HepG2 (cell line): ENCODE measurements around the gene SQOR. TPM values are rescaled to one million over a fixed set of nuclear protein-coding genes. Genes with fewer than 3 reads are reported as not detected.

Source experiments
- ATF7 ChIP-seq, 2 experiments: fragments of 450-650 bp in 1 of 2; sonication (generic) in 1 of 2; formaldehyde crosslinking in 1 of 2; IDR thresholded peaks; 2 replicates each; pipeline versions ENCODE4 v1.4.0 to v1.6.1; 2016 to 2020; ENCODE audit warnings: antibody characterized with exemption in 1 of 2, mild to moderate bottlenecking in 1 of 2, missing genetic modification reagents in 1 of 2
- CCAR2 ChIP-seq: fragments of 200-400 bp; formaldehyde crosslinking; optimal IDR thresholded peaks from 2 replicates; pipeline ENCODE3; 2018; ENCODE audit warnings: low read depth, mild to moderate bottlenecking, low read length, moderate library complexity
- HNF1A ChIP-seq, 2 experiments: sonication (generic) in 1 of 2; formaldehyde crosslinking in 1 of 2; IDR thresholded peaks; 2 replicates each; pipeline versions ENCODE4 v1.4.0 to v1.6.1; 2016 to 2020; ENCODE audit warnings: borderline replicate concordance in 1 of 2, low read depth in 1 of 2, mild to moderate bottlenecking in 1 of 2, missing genetic modification reagents in 1 of 2
- TAF1 ChIP-seq: sonication (generic); formaldehyde crosslinking; IDR thresholded peaks from 2 replicates; pipeline ENCODE4 v1.4.0; 2020; ENCODE audit warnings: missing genetic modification reagents
- THAP8 ChIP-seq: sonication (generic); formaldehyde crosslinking; IDR thresholded peaks from 2 replicates; pipeline ENCODE4 v1.5.1; 2020; ENCODE audit warnings: missing genetic modification reagents, mild to moderate bottlenecking, borderline replicate concordance
- TIGD3 ChIP-seq: sonication (generic); formaldehyde crosslinking; IDR thresholded peaks from 2 replicates; pipeline ENCODE4 v1.5.1; 2020; ENCODE audit warnings: mild to moderate bottlenecking, missing genetic modification reagents, borderline replicate concordance
- TP53 ChIP-seq: sonication (generic); formaldehyde crosslinking; conservative IDR thresholded peaks from 2 replicates; pipeline ENCODE4 v1.4.0; 2020; ENCODE audit warnings: missing genetic modification reagents
- ZBTB33 ChIP-seq: sonication (generic); formaldehyde crosslinking; IDR thresholded peaks from 2 replicates; pipeline ENCODE4 v1.4.0; 2020; ENCODE audit warnings: missing genetic modification reagents
- ZBTB37 ChIP-seq: sonication (generic); formaldehyde crosslinking; IDR thresholded peaks from 2 replicates; pipeline ENCODE4 v1.4.0; 2020; ENCODE audit warnings: mild to moderate bottlenecking, missing genetic modification reagents
- ZNF18 ChIP-seq: sonication (generic); formaldehyde crosslinking; IDR thresholded peaks from 2 replicates; pipeline ENCODE4 v1.8.0; 2022; ENCODE audit warnings: mild to moderate bottlenecking, missing genetic modification reagents; ENCODE audit not compliant: insufficient replicate concordance
- ZNF225 ChIP-seq: sonication (generic); formaldehyde crosslinking; IDR thresholded peaks from 2 replicates; pipeline ENCODE4 v1.4.0; 2020; ENCODE audit warnings: mild to moderate bottlenecking, missing genetic modification reagents
- ZNF569 ChIP-seq: sonication (generic); formaldehyde crosslinking; IDR thresholded peaks from 2 replicates; pipeline ENCODE4 v1.5.0; 2020; ENCODE audit warnings: mild to moderate bottlenecking, missing genetic modification reagents, moderate library complexity, borderline replicate concordance
- polyA plus RNA-seq, 8 experiments: library from polyadenylated mRNA; depleted of rRNA in 3 of 8; stranded (reverse) in 7 of 8; unstranded in 1 of 8; fragments of >200 nt; fragmentation: Illumina TruSeq in 4 of 8; extraction: Trizol in 4 of 8; gene quantifications; 2 replicates each; pipeline versions ENCODE4 v1.2.1 to v1.2.3, GENCODE V29; 2011 to 2016; ENCODE audit warnings: low read depth in 4 of 8, missing spikeins in 1 of 8, mixed read lengths in 1 of 8; ENCODE audit not compliant: insufficient read depth in 1 of 8
- total RNA-seq, 5 experiments: library from RNA; depleted of rRNA; stranded (reverse); fragments of >200 nt; fragmentation: Illumina TruSeq; extraction: Trizol; gene quantifications; 2 replicates each; pipeline ENCODE4 v1.2.3, GENCODE V29; 2016; ENCODE audit warnings: low read depth in 1 of 5

SQOR gene
- total and polyA plus RNA-seq, 2 of the 13 experiments (the other 11 are each of a cell fraction or from before 2014, with no cell fraction given) = 19.3 to 19.4 TPM

GRCh38 chr15:45587095-45587862, 47.5 kb upstream of the SQOR start, which contains the start of gene BLOC1S6 (continued):
- TF ChIP-seq THAP8 (CRISPR knock-in tag) = no peak
- TF ChIP-seq ZNF225 (CRISPR knock-in tag) = peak; percentile 68; the same call in 1 of the 2 replicates
- TF ChIP-seq ZNF569 = no peak
- TF ChIP-seq ATF7 (IDR thresholded peaks at IDR 0.05) = peak; percentile 36; the same call in 1 of the 2 replicates
- TF ChIP-seq ATF7 (CRISPR knock-in tag; IDR thresholded peaks at IDR 0.05) = peak; percentile 86; the same call in 1 of the 2 replicates
- no peak for TF ChIP-seq ZBTB33 (CRISPR knock-in tag)
- TF ChIP-seq TAF1 (CRISPR knock-in tag) = peak; percentile 92
- TF ChIP-seq TIGD3 (CRISPR knock-in tag) = 0 out of 2 replicates have a peak, but pooled peaks have one; percentile 12
- peak; percentile 24; the same call in 1 of the 2 replicates for TF ChIP-seq HNF1A (IDR thresholded peaks at IDR 0.05; ENCODE audit: low read depth)
- peak; percentile 87 for TF ChIP-seq HNF1A (CRISPR knock-in tag; IDR thresholded peaks at IDR 0.05; ENCODE audit: borderline replicate concordance)
- no peak for TF ChIP-seq TP53
- TF ChIP-seq ZBTB37 (CRISPR knock-in tag) = 0 out of 2 replicates have a peak, but pooled peaks have one; percentile 26
- peak; percentile 35 for TF ChIP-seq ZNF18 (CRISPR knock-in tag)
- TF ChIP-seq CCAR2 = peak; percentile 18
